Right lobe of liver (tissue), 6 donors: ENCODE data around the gene ZNF827. TPM values are rescaled to one million over a fixed set of nuclear protein-coding genes. Genes with fewer than 3 reads are reported as not detected.

Source experiments
- ATAC-seq, 4 donors: fragments of 200-7000 bp; cut with Tn5 transposase; one replicate each; pipeline ENCODE4 v1.9.1; 2020; ENCODE audit warnings: mild to moderate bottlenecking in 4 of 4, moderate library complexity in 4 of 4
- DNase-seq, 3 donors: peaks; one replicate each; pipeline ENCODE4 v3.0.0-alpha.2; 2020
- H3K27ac ChIP-seq, 3 donors: fragments of 200-600 bp; one replicate each; pipeline ENCODE4 v1.8.0; 2022
- H3K27me3 ChIP-seq, 2 donors: fragments of 200-600 bp; one replicate each; pipeline ENCODE4 v1.8.0; 2022
- H3K36me3 ChIP-seq, 4 donors: fragments of 200-600 bp; sonication (generic) in 1 of 4; one replicate each; pipeline versions ENCODE4 v1.5.1 to v1.8.0; 2017 to 2022; ENCODE audit warnings: control low read depth in 1 of 4
- H3K4me1 ChIP-seq, 4 donors: fragments of 200-600 bp; sonication (generic) in 1 of 4; one replicate each; pipeline versions ENCODE4 v1.5.1 to v1.8.0; 2017 to 2022; ENCODE audit warnings: control low read depth in 1 of 4
- H3K4me3 ChIP-seq, 3 donors: fragments of 200-600 bp; one replicate each; pipeline ENCODE4 v1.8.0; 2022
- H3K9me3 ChIP-seq, 4 donors: fragments of 200-600 bp; sonication (generic) in 1 of 4; one replicate each; pipeline versions ENCODE4 v1.5.1 to v1.8.0; 2017 to 2022; ENCODE audit warnings: control low read depth in 1 of 4
- POLR2A ChIP-seq: fragments of 450-650 bp; IDR thresholded peaks from one replicate; pipeline ENCODE4 v1.6.1; 2017; ENCODE audit warnings: antibody characterized with exemption, mild to moderate bottlenecking
- whole genome bisulfite sequencing: methylation state at CpG from one replicate; pipeline ENCODE4 v1.1.6; 2018; ENCODE audit warnings: low coverage, low lambda C conversion rate; ENCODE audit not compliant: insufficient coverage; ENCODE audit errors: missing lambda C conversion rate; 5-methylcytosine and 5-hydroxymethylcytosine counted together
- intact Hi-C, 2 donors: fragments of 100-400 bp; cut with DNase I; formaldehyde crosslinking; loops; one replicate each; pipeline versions ENCODE4 v1.11.2 to v1.14.1; 2022
- small RNA-seq, 2 experiments: library from RNA; depleted of rRNA; stranded (forward); fragments of <200 nt; gene quantifications; one replicate each; pipeline ENCODE3, GENCODE V24; 2016
- total RNA-seq, 6 experiments: library from RNA; depleted of rRNA in 2 of 6; stranded (reverse); fragments of >200 nt in 2 of 6; fragmentation: NEBNext Ultra II Directional in 3 of 6; extraction: Animal tissue kit (Norgen Biotek cat#: 25700) in 3 of 6; gene quantifications; one replicate each; pipeline versions ENCODE4 v1.1.0 to v1.2.4, GENCODE V29; 2016 to 2023
- TF ChIP-seq, protein P1 (sequence below), 4 donors: fragments of 200-600 bp in 3 of 4; fragments of 450-650 bp in 1 of 4; IDR thresholded peaks; one replicate each; pipeline versions ENCODE4 v1.5.1 to v1.8.0; 2016 to 2022; ENCODE audit warnings: antibody characterized with exemption in 4 of 4, mild to moderate bottlenecking in 2 of 4
- donor health status: DM: no; HTN: yes; CAD: no.
- donor health status: DM: no; HTN: no; CAD: no.
- donor health status: DM: no; HTN: no; CAD: no.
- donor health status: DM: no; HTN: yes; CAD: no.
- donor health status: DM: no; HTN: yes; CAD: no.

ZNF827 gene
- total RNA-seq, 6 experiments from 2014 or later, result 0.28 to 1.6 (median 0.68) TPM

DNA sequence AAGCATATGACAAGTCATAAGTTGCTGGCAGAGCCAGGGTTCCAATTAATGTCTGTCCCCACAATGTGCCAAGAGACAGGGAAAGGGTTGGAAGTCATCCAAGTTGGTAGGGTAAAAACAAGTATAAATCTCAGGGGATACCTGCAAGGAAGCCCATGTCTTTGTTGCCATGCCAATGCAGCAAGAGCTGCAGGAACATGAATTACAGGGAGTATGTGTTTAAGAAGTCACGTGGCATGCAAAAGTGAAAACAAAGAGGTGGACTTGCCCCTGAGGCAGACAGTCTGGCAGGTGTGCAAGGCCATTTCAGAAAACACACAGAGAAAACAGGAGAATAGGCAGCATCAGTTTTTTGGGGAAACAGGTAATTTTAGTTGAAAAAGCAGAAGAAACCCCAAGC, 229.3 kb downstream of the ZNF827 start:
- no peak overlapping the region for H3K4me3 ChIP-seq
- H3K36me3 ChIP-seq, result no peaks in the 10 kb centered on the region
- H3K27me3 ChIP-seq, result no peaks in the 10 kb centered on the region
- intact Hi-C loops, result no loop called here
- DNase-seq (no peak), ATAC-seq (peak in 1 of 4 donors; percentile 69)
- H3K27ac ChIP-seq, result no peak overlapping the region
- WGBS, result 100% methylated on average over 1 of the region's 1 CpG
- TF ChIP-seq POLR2A, result no peak
- TF ChIP-seq, protein P1, sequence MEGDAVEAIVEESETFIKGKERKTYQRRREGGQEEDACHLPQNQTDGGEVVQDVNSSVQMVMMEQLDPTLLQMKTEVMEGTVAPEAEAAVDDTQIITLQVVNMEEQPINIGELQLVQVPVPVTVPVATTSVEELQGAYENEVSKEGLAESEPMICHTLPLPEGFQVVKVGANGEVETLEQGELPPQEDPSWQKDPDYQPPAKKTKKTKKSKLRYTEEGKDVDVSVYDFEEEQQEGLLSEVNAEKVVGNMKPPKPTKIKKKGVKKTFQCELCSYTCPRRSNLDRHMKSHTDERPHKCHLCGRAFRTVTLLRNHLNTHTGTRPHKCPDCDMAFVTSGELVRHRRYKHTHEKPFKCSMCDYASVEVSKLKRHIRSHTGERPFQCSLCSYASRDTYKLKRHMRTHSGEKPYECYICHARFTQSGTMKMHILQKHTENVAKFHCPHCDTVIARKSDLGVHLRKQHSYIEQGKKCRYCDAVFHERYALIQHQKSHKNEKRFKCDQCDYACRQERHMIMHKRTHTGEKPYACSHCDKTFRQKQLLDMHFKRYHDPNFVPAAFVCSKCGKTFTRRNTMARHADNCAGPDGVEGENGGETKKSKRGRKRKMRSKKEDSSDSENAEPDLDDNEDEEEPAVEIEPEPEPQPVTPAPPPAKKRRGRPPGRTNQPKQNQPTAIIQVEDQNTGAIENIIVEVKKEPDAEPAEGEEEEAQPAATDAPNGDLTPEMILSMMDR (IDR thresholded peaks at IDR 0.05), result no peak
- no peaks in the 10 kb centered on the region for H3K4me1 ChIP-seq
- no peaks in the 10 kb centered on the region for H3K9me3 ChIP-seq

Small RNAs within 50 kb of the gene (small RNA-seq; reads per million reads assigned to genes)
- 0 reads per million in 2 experiments for gene RF00019

Other genes with a start within 250 kb of the ZNF827 start
- gene LSM6, start 236.9 kb upstream of the ZNF827 start, total RNA-seq, result 10 to 100 TPM in 4 of 6 experiments, 1 to 10 TPM in 2; 6.4 to 19.3 (median 11.0) TPM